GM12878 (cell line): Measurements from ENCODE around the gene BOD1L1. TPM values are rescaled to one million over a fixed set of nuclear protein-coding genes. Genes with fewer than 3 reads are reported as not detected.

ENCODE experiments used
- BHLHE40 ChIP-seq, 2 experiments: fragments of 450-650 bp in 1 of 2; IDR thresholded peaks; 2 replicates each; pipeline ENCODE4 v1.6.1; 2011 to 2017; ENCODE audit warnings: low read depth in 2 of 2, borderline replicate concordance in 1 of 2, improper control_type of control experiment in 1 of 2, low read length in 1 of 2, mild to moderate bottlenecking in 1 of 2
- CREM ChIP-seq: IDR thresholded peaks from 2 replicates; pipeline ENCODE4 v1.6.1; 2014; ENCODE audit warnings: antibody characterized with exemption, low read depth
- EGR1 ChIP-seq, 2 experiments: IDR thresholded peaks; 1 replicate in 1 of 2; 2 replicates in 1 of 2; pipeline ENCODE4 v1.6.1; 2011 to 2012; ENCODE audit warnings: low read depth in 2 of 2, low read length in 2 of 2, borderline replicate concordance in 1 of 2, mild to moderate bottlenecking in 1 of 2, moderate library complexity in 1 of 2
- ETV6 ChIP-seq, 2 experiments: fragments of 450-650 bp in 1 of 2; IDR thresholded peaks in 1 of 2; conservative IDR thresholded peaks in 1 of 2; 2 replicates each; pipeline ENCODE4 v1.6.1; 2014; ENCODE audit warnings: antibody characterized with exemption in 1 of 2, borderline replicate concordance in 1 of 2, low read depth in 1 of 2, mild to moderate bottlenecking in 1 of 2, moderate library complexity in 1 of 2
- FOS ChIP-seq: IDR thresholded peaks from 3 replicates; pipeline ENCODE4 v1.6.1; 2011; ENCODE audit warnings: borderline replicate concordance; ENCODE audit not compliant: insufficient read length; ENCODE audit errors: extremely low read depth
- IKZF1 ChIP-seq: fragments of 450-650 bp; conservative IDR thresholded peaks from 2 replicates; pipeline ENCODE4 v1.6.1; 2017; ENCODE audit warnings: antibody characterized with exemption, mild to moderate bottlenecking
- LARP7 ChIP-seq: fragments of 450-650 bp; IDR thresholded peaks from 2 replicates; pipeline ENCODE4 v1.6.1; 2017; ENCODE audit warnings: mild to moderate bottlenecking
- POU2F2 ChIP-seq: IDR thresholded peaks from 3 replicates; pipeline ENCODE4 v1.6.1; 2011; ENCODE audit warnings: low read depth, mild to moderate bottlenecking, low read length, borderline replicate concordance
- SMC3 ChIP-seq: IDR thresholded peaks from 2 replicates; pipeline ENCODE4 v1.6.1; 2011; ENCODE audit warnings: low read length, improper control_type of control experiment, borderline replicate concordance
- TCF3 ChIP-seq: IDR thresholded peaks from 2 replicates; pipeline ENCODE4 v1.6.1; 2012; ENCODE audit warnings: low read depth, mild to moderate bottlenecking, low read length, borderline replicate concordance; ENCODE audit not compliant: insufficient read depth
- TCF7 ChIP-seq: IDR thresholded peaks from 2 replicates; pipeline ENCODE4 v1.6.1; 2014; ENCODE audit warnings: antibody characterized with exemption, borderline replicate concordance
- polyA plus RNA-seq, 11 experiments: library from polyadenylated mRNA; depleted of rRNA in 4 of 11; unstranded in 6 of 11; stranded (reverse) in 5 of 11; fragments of >200 nt; fragmentation: Nextera tagmentation in 4 of 11; fragmentation: Illumina TruSeq in 1 of 11; extraction: Ambion mirVana in 4 of 11; extraction: Trizol in 1 of 11; gene quantifications; 1 replicate in 1 of 11; 2 replicates in 10 of 11; pipeline versions ENCODE4 v1.2.1 to v1.2.3, GENCODE V29; 2011 to 2016; ENCODE audit warnings: inconsistent platforms in 2 of 11, missing spikeins in 2 of 11, low read depth in 1 of 11
- total RNA-seq, 4 experiments: library from RNA; depleted of rRNA in 3 of 4; stranded (reverse); fragments of >200 nt in 3 of 4; fragmentation: Illumina TruSeq in 1 of 4; extraction: Trizol in 1 of 4; gene quantifications; 2 replicates each; pipeline versions ENCODE4 v1.2.1 to v1.2.3, GENCODE V29; 2013 to 2021
- TF ChIP-seq, protein P1 (sequence below): fragments of 150-350 bp; IDR thresholded peaks from 2 replicates; pipeline ENCODE4 v1.6.1; 2014; ENCODE audit warnings: mild to moderate bottlenecking, low read depth, low read length
- TF ChIP-seq, protein P2 (sequence below): fragments of 450-650 bp; IDR thresholded peaks from 2 replicates; pipeline ENCODE4 v1.6.1; 2017; ENCODE audit warnings: mild to moderate bottlenecking, moderate library complexity

The BOD1L1 gene
- total and polyA plus RNA-seq, 10 of the 15 experiments (the other 5 are each of a cell fraction or from before 2014, with no cell fraction given): 6.8 to 41.6 (median 24.3) TPM

DNA sequence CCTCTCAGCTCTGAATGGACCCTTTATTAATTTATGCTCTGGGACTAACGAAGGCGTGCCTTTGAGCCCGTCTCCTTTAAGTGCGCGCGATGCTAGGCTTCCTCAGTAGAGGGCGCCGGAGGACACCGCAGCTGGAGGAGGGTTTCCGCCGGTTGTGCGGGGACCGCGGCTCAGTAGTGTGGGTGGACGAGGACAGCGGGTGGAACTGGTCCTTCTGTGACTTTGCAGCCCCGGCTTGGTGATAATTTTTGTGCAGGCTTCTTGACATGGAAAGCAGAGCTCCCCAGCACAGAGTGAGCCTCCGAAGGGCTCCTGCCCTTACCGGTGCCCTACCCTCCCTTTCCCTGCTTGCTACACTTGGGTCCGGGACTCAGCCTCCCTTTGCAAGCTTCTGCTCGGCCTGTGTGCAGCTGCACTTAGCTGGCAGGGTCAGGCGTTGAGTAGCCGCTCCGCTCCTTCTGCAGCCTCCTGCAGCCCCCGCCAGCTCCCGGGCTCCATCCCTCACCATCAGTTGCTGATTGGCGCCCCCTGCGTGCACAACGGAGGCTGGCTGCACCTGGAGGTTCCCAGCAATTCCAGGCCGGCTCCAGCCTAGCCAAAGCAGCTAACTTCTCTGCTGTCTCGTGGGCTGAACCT is 26.8 kb upstream of the BOD1L1 start (continued):
- no peak for TF ChIP-seq FOS
- TF ChIP-seq BHLHE40 (IDR thresholded peaks at IDR 0.05; ENCODE audit: borderline replicate concordance in 1 of 2, low read depth in 2 of 2, low read length in 1 of 2): 0 out of 4 replicates have a peak, but pooled peaks of 1 of the 2 experiments have one; percentile 37
- 0 out of 2 replicates have a peak, but pooled peaks have one; percentile 22 for TF ChIP-seq CREM
- TF ChIP-seq TCF7: no peak
- peak; percentile 51 for TF ChIP-seq SMC3
- 0 out of 3 replicates have a peak, but pooled peaks have one; percentile 19 for TF ChIP-seq POU2F2
- 0 out of 2 replicates have a peak, but pooled peaks have one; percentile 58 for TF ChIP-seq TCF3
- TF ChIP-seq, protein P1, sequence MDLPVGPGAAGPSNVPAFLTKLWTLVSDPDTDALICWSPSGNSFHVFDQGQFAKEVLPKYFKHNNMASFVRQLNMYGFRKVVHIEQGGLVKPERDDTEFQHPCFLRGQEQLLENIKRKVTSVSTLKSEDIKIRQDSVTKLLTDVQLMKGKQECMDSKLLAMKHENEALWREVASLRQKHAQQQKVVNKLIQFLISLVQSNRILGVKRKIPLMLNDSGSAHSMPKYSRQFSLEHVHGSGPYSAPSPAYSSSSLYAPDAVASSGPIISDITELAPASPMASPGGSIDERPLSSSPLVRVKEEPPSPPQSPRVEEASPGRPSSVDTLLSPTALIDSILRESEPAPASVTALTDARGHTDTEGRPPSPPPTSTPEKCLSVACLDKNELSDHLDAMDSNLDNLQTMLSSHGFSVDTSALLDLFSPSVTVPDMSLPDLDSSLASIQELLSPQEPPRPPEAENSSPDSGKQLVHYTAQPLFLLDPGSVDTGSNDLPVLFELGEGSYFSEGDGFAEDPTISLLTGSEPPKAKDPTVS: no peak
- TF ChIP-seq EGR1 (IDR thresholded peaks at IDR 0.05; ENCODE audit: borderline replicate concordance in 1 of 2, low read depth in 2 of 2, low read length in 2 of 2): peak in 1 of 2 experiments; percentile 39; a peak in 1 of 3 replicates
- TF ChIP-seq, protein P2, sequence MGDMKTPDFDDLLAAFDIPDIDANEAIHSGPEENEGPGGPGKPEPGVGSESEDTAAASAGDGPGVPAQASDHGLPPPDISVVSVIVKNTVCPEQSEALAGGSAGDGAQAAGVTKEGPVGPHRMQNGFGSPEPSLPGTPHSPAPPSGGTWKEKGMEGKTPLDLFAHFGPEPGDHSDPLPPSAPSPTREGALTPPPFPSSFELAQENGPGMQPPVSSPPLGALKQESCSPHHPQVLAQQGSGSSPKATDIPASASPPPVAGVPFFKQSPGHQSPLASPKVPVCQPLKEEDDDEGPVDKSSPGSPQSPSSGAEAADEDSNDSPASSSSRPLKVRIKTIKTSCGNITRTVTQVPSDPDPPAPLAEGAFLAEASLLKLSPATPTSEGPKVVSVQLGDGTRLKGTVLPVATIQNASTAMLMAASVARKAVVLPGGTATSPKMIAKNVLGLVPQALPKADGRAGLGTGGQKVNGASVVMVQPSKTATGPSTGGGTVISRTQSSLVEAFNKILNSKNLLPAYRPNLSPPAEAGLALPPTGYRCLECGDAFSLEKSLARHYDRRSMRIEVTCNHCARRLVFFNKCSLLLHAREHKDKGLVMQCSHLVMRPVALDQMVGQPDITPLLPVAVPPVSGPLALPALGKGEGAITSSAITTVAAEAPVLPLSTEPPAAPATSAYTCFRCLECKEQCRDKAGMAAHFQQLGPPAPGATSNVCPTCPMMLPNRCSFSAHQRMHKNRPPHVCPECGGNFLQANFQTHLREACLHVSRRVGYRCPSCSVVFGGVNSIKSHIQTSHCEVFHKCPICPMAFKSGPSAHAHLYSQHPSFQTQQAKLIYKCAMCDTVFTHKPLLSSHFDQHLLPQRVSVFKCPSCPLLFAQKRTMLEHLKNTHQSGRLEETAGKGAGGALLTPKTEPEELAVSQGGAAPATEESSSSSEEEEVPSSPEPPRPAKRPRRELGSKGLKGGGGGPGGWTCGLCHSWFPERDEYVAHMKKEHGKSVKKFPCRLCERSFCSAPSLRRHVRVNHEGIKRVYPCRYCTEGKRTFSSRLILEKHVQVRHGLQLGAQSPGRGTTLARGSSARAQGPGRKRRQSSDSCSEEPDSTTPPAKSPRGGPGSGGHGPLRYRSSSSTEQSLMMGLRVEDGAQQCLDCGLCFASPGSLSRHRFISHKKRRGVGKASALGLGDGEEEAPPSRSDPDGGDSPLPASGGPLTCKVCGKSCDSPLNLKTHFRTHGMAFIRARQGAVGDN: 0 out of 2 replicates have a peak, but pooled peaks have one; percentile 27
- TF ChIP-seq LARP7: peak; percentile 53; the same call in 1 of the 2 replicates
- no peak for TF ChIP-seq ETV6 (conservative IDR thresholded peaks at IDR 0.05 in 1 of 2, IDR thresholded peaks at IDR 0.05 in 1 of 2; ENCODE audit: borderline replicate concordance in 1 of 2, low read depth in 1 of 2)
- peak; percentile 34; the same call in 1 of the 2 replicates for TF ChIP-seq IKZF1
